ENCODE results near the gene CCR3. TPM values are rescaled to one million over a fixed set of nuclear protein-coding genes. Genes with fewer than 3 reads are reported as not detected.
A peak's percentile ranks its signal among the peaks of the same experiment; 100 is the strongest.

The CCR3 gene
- under 1 TPM in 1 of 6 donors, not detected in 5; 0.22 TPM for total RNA-seq
- polyA plus RNA-seq: not detected

DNA sequence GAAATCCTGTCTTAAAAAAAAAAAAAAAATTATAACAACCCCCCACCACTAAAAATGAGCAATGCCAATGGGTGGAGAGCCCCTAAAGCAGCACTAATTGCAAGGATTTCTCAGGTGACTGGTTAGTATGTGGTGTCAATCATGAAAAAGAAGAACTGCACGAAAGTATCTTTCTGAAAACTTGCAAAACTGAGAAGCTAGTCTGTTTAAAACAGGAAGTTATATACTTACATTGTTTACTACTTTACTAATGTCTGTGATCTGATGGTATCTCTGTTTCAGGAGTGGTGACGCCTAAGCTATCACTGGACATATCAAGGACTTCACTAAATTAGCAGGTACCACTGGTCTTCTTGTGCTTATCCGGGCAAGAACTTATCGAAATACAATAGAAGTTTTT, at the start of gene CCR3:
CCR3 (plus strand) TSS at position 341 of the 400 bp plus-strand sequence. CDS start 22,699 bp downstream, outside the sequence.
- ATAC-seq: no peak
- 65 to 70% methylated on average over 4 of the region's 4 CpGs for WGBS, 2 donors

GRCh38 chr3:46192939-46193338, 49.3 kb upstream of the CCR3 start:
- Histone ChIP-seq H3K9me3 (no peaks in the 10 kb centered on the region), H3K36me3 (no peaks in the 10 kb centered on the region), H3K27ac (no peak overlapping the region), H3K27me3 (no peaks in the 10 kb centered on the region), H3K4me1 (no peaks in the 10 kb centered on the region), H3K4me3 (no peak overlapping the region)
- 64 to 75% methylated on average over 5 of the region's 5 CpGs for WGBS, 2 donors
- ATAC-seq (no peak), FAIRE-seq (no peak), DNase-seq (no peak)
- intact Hi-C loops (cut with DNase I): no loop called here
- TF ChIP-seq, protein P1, sequence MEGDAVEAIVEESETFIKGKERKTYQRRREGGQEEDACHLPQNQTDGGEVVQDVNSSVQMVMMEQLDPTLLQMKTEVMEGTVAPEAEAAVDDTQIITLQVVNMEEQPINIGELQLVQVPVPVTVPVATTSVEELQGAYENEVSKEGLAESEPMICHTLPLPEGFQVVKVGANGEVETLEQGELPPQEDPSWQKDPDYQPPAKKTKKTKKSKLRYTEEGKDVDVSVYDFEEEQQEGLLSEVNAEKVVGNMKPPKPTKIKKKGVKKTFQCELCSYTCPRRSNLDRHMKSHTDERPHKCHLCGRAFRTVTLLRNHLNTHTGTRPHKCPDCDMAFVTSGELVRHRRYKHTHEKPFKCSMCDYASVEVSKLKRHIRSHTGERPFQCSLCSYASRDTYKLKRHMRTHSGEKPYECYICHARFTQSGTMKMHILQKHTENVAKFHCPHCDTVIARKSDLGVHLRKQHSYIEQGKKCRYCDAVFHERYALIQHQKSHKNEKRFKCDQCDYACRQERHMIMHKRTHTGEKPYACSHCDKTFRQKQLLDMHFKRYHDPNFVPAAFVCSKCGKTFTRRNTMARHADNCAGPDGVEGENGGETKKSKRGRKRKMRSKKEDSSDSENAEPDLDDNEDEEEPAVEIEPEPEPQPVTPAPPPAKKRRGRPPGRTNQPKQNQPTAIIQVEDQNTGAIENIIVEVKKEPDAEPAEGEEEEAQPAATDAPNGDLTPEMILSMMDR (IDR thresholded peaks at IDR 0.05): no peak

More for the DNA sequence above, at the start of gene CCR3:
- TF ChIP-seq, protein P1 (IDR thresholded peaks at IDR 0.05): no peak
- Histone ChIP-seq H3K27ac (no peak within 1 kb of the TSS), H3K4me1 (no peaks in the 10 kb centered on the region), H3K27me3 (peaks cover 0 to 5% (median 0%) of the 10 kb centered on the region in 4 donors), H3K9me3 (no peaks in the 10 kb centered on the region), H3K4me3 (no peak within 1 kb of the TSS), H3K36me3 (no peaks in the 10 kb centered on the region)
- DNase-seq: no peak
- intact Hi-C loops (cut with DNase I): no loop called here
- FAIRE-seq: no peak

DNA sequence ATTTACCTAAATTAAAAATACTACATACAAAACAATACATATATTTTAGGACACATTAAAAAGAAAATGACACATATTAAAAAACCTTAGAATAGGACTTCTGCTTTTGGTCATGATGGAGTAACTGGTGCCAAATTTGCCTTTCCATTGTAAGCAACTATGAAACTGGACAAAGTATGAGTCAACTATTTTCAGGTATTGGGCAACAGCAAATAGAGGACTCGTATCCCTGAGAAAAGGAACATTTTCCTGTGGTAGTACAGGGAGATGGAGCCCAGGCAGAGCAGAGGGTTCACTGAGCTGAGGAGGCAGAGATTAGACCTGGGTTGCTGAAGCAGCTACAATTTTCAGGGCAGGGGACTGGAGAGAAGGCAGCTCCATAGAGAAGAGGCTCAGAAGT, 48.8 kb upstream of the CCR3 start:
- Histone ChIP-seq H3K4me3 (no peak overlapping the region), H3K27me3 (no peaks in the 10 kb centered on the region), H3K27ac (no peak overlapping the region), H3K9me3 (no peaks in the 10 kb centered on the region), H3K36me3 (no peaks in the 10 kb centered on the region), H3K4me1 (no peaks in the 10 kb centered on the region)
- no peak for FAIRE-seq
- 73 to 80% methylated on average over 1 of the region's 1 CpG for WGBS, 2 donors
- TF ChIP-seq, protein P1 (IDR thresholded peaks at IDR 0.05): no peak
- peak in 1 of 4 donors; percentile 34 for ATAC-seq
- intact Hi-C loops (cut with DNase I): no loop called here
- no peak for DNase-seq

DNA sequence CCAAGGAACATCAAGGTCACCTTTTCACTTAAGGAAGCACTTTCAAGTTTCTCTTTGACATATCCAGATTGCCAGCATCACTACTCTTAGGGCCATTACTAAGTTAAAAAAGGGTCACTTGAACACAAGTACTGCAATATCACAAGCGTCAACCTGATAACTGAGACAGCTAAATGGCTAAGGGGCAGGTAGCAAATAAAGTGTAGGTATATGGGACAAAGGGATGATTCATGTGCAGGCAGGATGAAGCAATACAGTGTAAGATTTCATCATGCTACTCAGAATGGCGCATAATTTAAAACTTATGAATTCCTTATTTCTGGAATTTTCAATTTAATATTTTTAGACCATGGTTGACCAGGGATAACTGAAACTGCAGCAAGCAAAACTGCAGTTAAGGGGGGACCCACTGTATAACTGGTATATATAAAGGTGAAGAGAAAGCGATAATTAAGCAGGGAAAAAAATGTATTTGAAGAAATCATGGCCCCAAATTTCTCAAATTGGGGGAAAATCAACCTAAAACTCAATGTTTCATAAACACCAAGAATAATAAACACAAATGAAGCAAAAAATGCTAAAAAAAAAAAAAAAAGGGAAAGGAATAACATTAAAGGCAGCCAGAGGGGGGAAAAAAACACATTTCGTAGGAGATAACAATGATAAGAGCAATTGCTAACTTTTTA, 47.2 kb upstream of the CCR3 start:
- FAIRE-seq (no peak), DNase-seq (no peak), ATAC-seq (no peak)
- 74 to 85% methylated on average over 4 of the region's 4 CpGs for WGBS, 2 donors
- Histone ChIP-seq H3K36me3 (no peaks in the 10 kb centered on the region), H3K4me3 (no peak overlapping the region), H3K27ac (no peak overlapping the region), H3K4me1 (no peaks in the 10 kb centered on the region), H3K27me3 (no peaks in the 10 kb centered on the region), H3K9me3 (no peaks in the 10 kb centered on the region)
- intact Hi-C loops (cut with DNase I): no loop called here
- TF ChIP-seq, protein P1 (IDR thresholded peaks at IDR 0.05): no peak

- no peak overlapping the region for H3K27ac ChIP-seq
- TF ChIP-seq, protein P1 (IDR thresholded peaks at IDR 0.05): no peak
- no peaks in the 10 kb centered on the region for H3K27me3 ChIP-seq
- WGBS, 2 donors: 70 to 84% methylated on average over 7 of the region's 7 CpGs
- ATAC-seq: no peak
- H3K9me3 ChIP-seq: no peaks in the 10 kb centered on the region
- H3K4me1 ChIP-seq: no peaks in the 10 kb centered on the region
- no peak for FAIRE-seq
- no peaks in the 10 kb centered on the region for H3K36me3 ChIP-seq
- intact Hi-C loops (cut with DNase I): no loop called here
- no peak overlapping the region for H3K4me3 ChIP-seq
- DNase-seq: no peak
These were observed 45.9 kb upstream of the CCR3 start for GRCh38 chr3:46196261-46196957.

All from pancreas (tissue), 10 donors.